A549 (cell line): ENCODE results near the gene MLYCD. TPM values are rescaled to one million over a fixed set of nuclear protein-coding genes. Genes with fewer than 3 reads are reported as not detected.

ENCODE experiments used
- ATAC-seq, 2 experiments: fragments of 200-7000 bp in 1 of 2; fragments of >200 bp in 1 of 2; cut with Nextera tagmentation in 1 of 2; cut with Tn5 transposase in 1 of 2; 3 replicates each; pipeline versions ENCODE4 v1.8.0 to v1.9.1; 2018 to 2020; ENCODE audit warnings: mild to moderate bottlenecking in 1 of 2, moderate library complexity in 1 of 2
- CTCF ChIA-PET: fragments of 300-600 bp; sonication (Branson Sonifier 250); formaldehyde crosslinking; extraction: SDS; loops from one replicate; lab custom pipeline; 2021; ENCODE audit warnings: antibody characterized with exemption, inconsistent platforms; lab: Yijun Ruan, JAX
- POLR2A ChIA-PET: fragments of 350-600 bp; formaldehyde crosslinking; extraction: SDS; loops from one replicate; lab custom pipeline; 2021; ENCODE audit warnings: antibody characterized with exemption, inconsistent platforms; lab: Yijun Ruan, JAX
- DNase-seq, 2 experiments: peaks; one replicate each; pipeline versions ENCODE4 v3.0.0 to v3.0.0-alpha.2; 2011 to 2016; ENCODE audit warnings: low read depth in 1 of 2, low spot score in 1 of 2
- FAIRE-seq: peaks from 2 replicates; lab custom pipeline; 2011; peaks lifted over from hg19 to GRCh38; lab: Jason Lieb, UNC
- H3K27ac ChIP-seq, 2 experiments: fragments of >200 bp; sonication (Bioruptor Twin); formaldehyde crosslinking; 3 replicates each; pipeline ENCODE4 v1.5.1; 2016 to 2017
- H3K4me1 ChIP-seq: fragments of >200 bp; sonication (Bioruptor Twin); formaldehyde crosslinking; 3 replicates; pipeline ENCODE4 v1.6.1; 2016
- H3K4me2 ChIP-seq: fragments of >200 bp; sonication (Bioruptor Twin); formaldehyde crosslinking; 3 replicates; pipeline ENCODE4 v1.6.1; 2016
- H3K4me3 ChIP-seq: fragments of >200 bp; sonication (Bioruptor Twin); formaldehyde crosslinking; 3 replicates; pipeline ENCODE4 v1.5.1; 2016
- H3K9me3 ChIP-seq: fragments of >200 bp; sonication (Bioruptor Twin); formaldehyde crosslinking; 3 replicates; pipeline ENCODE4 v1.6.1; 2016
- BCL3 ChIP-seq: fragments of >200 bp; sonication (Bioruptor Twin); formaldehyde crosslinking; IDR thresholded peaks from 3 replicates; pipeline ENCODE4 v1.6.1; 2016
- BHLHE40 ChIP-seq: IDR thresholded peaks from 2 replicates; pipeline ENCODE4 v1.6.1; 2012; ENCODE audit warnings: low read depth, low read length, inconsistent platforms
- CHD4 ChIP-seq: fragments of 200-600 bp; sonication (generic); IDR thresholded peaks from 2 replicates; pipeline ENCODE4 v1.6.1; 2016; ENCODE audit warnings: antibody characterized with exemption, mild to moderate bottlenecking, borderline replicate concordance
- CTCF ChIP-seq: fragments of >200 bp; sonication (Bioruptor Twin); formaldehyde crosslinking; IDR thresholded peaks from 3 replicates; pipeline ENCODE4 v1.5.1; 2016
- HMGXB4 ChIP-seq: fragments of 250-450 bp; sonication (Bioruptor Pico); IDR thresholded peaks from 2 replicates; pipeline ENCODE4 v1.5.0; 2021; ENCODE audit warnings: mild to moderate bottlenecking, moderate library complexity, borderline replicate concordance
- HOXA7 ChIP-seq: fragments of 250-450 bp; sonication (Bioruptor Pico); IDR thresholded peaks from 2 replicates; pipeline ENCODE4 v1.5.0; 2020; ENCODE audit warnings: mild to moderate bottlenecking, moderate library complexity
- KDM5A ChIP-seq: fragments of 200-600 bp; sonication (generic); IDR thresholded peaks from 2 replicates; pipeline ENCODE4 v1.6.1; 2016; ENCODE audit warnings: antibody characterized with exemption, mild to moderate bottlenecking
- MAZ ChIP-seq: fragments of 150-350 bp; IDR thresholded peaks from 2 replicates; pipeline ENCODE4 v1.6.1; 2014; ENCODE audit warnings: antibody characterized with exemption, low read depth, low read length, borderline replicate concordance
- POLR2AphosphoS2 ChIP-seq: conservative IDR thresholded peaks from 2 replicates; pipeline ENCODE4 v1.6.1; 2012; ENCODE audit warnings: low read length, improper control_type of control experiment, inconsistent platforms
- RCOR1 ChIP-seq: fragments of 150-350 bp; IDR thresholded peaks from 2 replicates; pipeline ENCODE4 v1.6.1; 2014; ENCODE audit warnings: antibody characterized with exemption, low read length, low read depth
- RFX5 ChIP-seq: fragments of 450-650 bp; IDR thresholded peaks from 2 replicates; pipeline ENCODE4 v1.7.1; 2014; ENCODE audit warnings: antibody characterized with exemption, mild to moderate bottlenecking, moderate library complexity
- SMC3 ChIP-seq: fragments of >200 bp; sonication (Bioruptor Twin); formaldehyde crosslinking; IDR thresholded peaks from 3 replicates; pipeline ENCODE4 v1.6.1; 2018; ENCODE audit warnings: inconsistent platforms
- TFCP2L1 ChIP-seq: fragments of 250-450 bp; sonication (Bioruptor Pico); IDR thresholded peaks from 2 replicates; pipeline ENCODE4 v1.5.0; 2021; ENCODE audit warnings: mild to moderate bottlenecking
- ZC3H11A ChIP-seq: fragments of 450-650 bp; IDR thresholded peaks from 2 replicates; pipeline ENCODE4 v1.6.1; 2014; ENCODE audit warnings: antibody characterized with exemption, mild to moderate bottlenecking
- WGBS: methylation state at CpG from one replicate; pipeline ENCODE4 v1.1.6; 2017; ENCODE audit errors: missing lambda C conversion rate; 5-methylcytosine and 5-hydroxymethylcytosine counted together
- polyA plus RNA-seq, 4 experiments: library from polyadenylated mRNA; depleted of rRNA in 3 of 4; stranded (reverse); fragments of >200 nt; fragmentation: RNase III in 1 of 4; extraction: RNeasy Plus Mini Kit Qiagen cat#74134 plus additional on column Dnase treatment in 1 of 4; gene quantifications; 2 replicates in 3 of 4; 3 replicates in 1 of 4; pipeline ENCODE4 v1.2.3, GENCODE V29; 2011 to 2017
- TF ChIP-seq, protein P1 (sequence below): fragments of 450-650 bp; IDR thresholded peaks from 2 replicates; pipeline ENCODE4 v1.6.1; 2014; ENCODE audit warnings: antibody characterized with exemption

Gene MLYCD
- polyA plus RNA-seq, 2 of the 4 experiments (the other 2 are of a cell fraction): 1.3 to 1.7 TPM

GRCh38 chr16:83890359-83890758 lies 8.6 kb upstream of the MLYCD start:
- peaks cover 14% of the 10 kb centered on the region for H3K9me3 ChIP-seq
- H3K27ac ChIP-seq: no peak overlapping the region
- no peak overlapping the region for H3K4me2 ChIP-seq
- POLR2A ChIA-PET: no interaction called here
- CTCF ChIA-PET: interaction anchor here (1.1 to 2.5 kb wide), 4 partner anchors 9 to 65 kb away, joined by 3 to 7 read pairs (median 6); no protein-coding TSS in a partner anchor
- H3K4me3 ChIP-seq: no peak overlapping the region
- TF ChIP-seq BCL3 (no peak), BHLHE40 (no peak), HOXA7 (CRISPR knock-in tag) (no peak), ZC3H11A (no peak), CTCF (no peak), POLR2AphosphoS2 (no peak), SMC3 (no peak)
- no peak for DNase-seq
- FAIRE-seq: no peak
- 66% methylated on average over 5 of the region's 5 CpGs for WGBS
- no peaks in the 10 kb centered on the region for H3K4me1 ChIP-seq
- ATAC-seq: no peak

- no peak for ATAC-seq
These were observed 7.2 kb upstream of the MLYCD start for GRCh38 chr16:83891742-83892141.

DNA sequence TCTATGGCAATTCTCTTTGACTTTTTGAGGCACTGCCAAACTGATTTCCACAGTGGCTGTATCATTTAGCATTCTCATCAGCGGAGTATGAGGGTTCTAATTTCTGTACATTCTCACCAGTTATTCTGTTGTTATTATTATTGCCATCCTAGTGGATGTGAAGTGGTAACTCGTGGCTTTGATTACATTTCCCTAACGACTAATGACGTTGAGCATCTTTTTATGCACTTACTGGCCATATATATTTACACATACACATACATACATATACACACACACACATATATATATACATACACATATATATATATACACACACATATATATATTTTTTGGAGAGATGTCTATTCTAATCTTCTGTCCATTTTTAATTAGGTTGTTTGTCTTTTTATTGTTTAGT lies 3.7 kb upstream of the MLYCD start:
- DNase-seq: no peak
- no peak for FAIRE-seq
- ChIA-PET POLR2A (no interaction called here), CTCF (no interaction called here)
- Histone ChIP-seq H3K9me3 (peaks cover 14% of the 10 kb centered on the region), H3K4me3 (no peak overlapping the region), H3K4me2 (no peak overlapping the region), H3K4me1 (peaks cover 7% of the 10 kb centered on the region; the same call in 2 of the 3 replicates), H3K27ac (no peak overlapping the region)
- WGBS: 13% methylated on average over 4 of the region's 4 CpGs
- TF ChIP-seq HMGXB4 (CRISPR knock-in tag): no peak
- TF ChIP-seq RFX5: peak; percentile 82; the same call in 1 of the 2 replicates
- no peak for TF ChIP-seq TFCP2L1 (CRISPR knock-in tag)
- no peak for ATAC-seq

More at GRCh38 chr16:83891742-83892141, 7.2 kb upstream of the MLYCD start:
- ChIA-PET POLR2A (no interaction called here), CTCF (interaction anchor here (0.6 to 1.2 kb wide), 6 partner anchors 8 to 843 kb away, joined by 3 to 6 read pairs (median 4); no protein-coding TSS in a partner anchor)
- 32% methylated on average over 3 of the region's 3 CpGs for WGBS
- no peak overlapping the region for H3K4me2 ChIP-seq
- DNase-seq (peak in 1 of 2 experiments; percentile 22), FAIRE-seq (no peak)
- TF ChIP-seq, protein P1, sequence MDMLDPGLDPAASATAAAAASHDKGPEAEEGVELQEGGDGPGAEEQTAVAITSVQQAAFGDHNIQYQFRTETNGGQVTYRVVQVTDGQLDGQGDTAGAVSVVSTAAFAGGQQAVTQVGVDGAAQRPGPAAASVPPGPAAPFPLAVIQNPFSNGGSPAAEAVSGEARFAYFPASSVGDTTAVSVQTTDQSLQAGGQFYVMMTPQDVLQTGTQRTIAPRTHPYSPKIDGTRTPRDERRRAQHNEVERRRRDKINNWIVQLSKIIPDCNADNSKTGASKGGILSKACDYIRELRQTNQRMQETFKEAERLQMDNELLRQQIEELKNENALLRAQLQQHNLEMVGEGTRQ: no peak
- TF ChIP-seq MAZ: no peak
- no peak for TF ChIP-seq CHD4
- TF ChIP-seq RCOR1: no peak
- TF ChIP-seq KDM5A: no peak
- H3K9me3 ChIP-seq: peaks cover 14% of the 10 kb centered on the region
- no peak overlapping the region for H3K4me3 ChIP-seq
- H3K4me1 ChIP-seq: no peaks in the 10 kb centered on the region
- H3K27ac ChIP-seq: no peak overlapping the region
